22Rv1 (cell line): ENCODE data around the gene FBLN5.

ENCODE experiments used
- CTCF ChIP-seq: fragments of 450-650 bp; IDR thresholded peaks from 2 replicates; pipeline ENCODE4 v1.5.1; 2017; ENCODE audit warnings: mild to moderate bottlenecking
- ZFX ChIP-seq: fragments of 450-650 bp; IDR thresholded peaks from 2 replicates; pipeline ENCODE4 v1.6.1; 2017; ENCODE audit warnings: antibody characterized with exemption, borderline replicate concordance

- TF ChIP-seq CTCF: no peak
- no peak for TF ChIP-seq ZFX
Measured at GRCh38 chr14:91869556-91869955, 77.9 kb downstream of the FBLN5 start.
